GM21528 (cell line): ENCODE measurements around the gene RB1.

Source experiments
- ATAC-seq: cut with Tn5 transposase; IDR thresholded peaks from one replicate; pipeline ENCODE4 v1.9.1; 2021; ENCODE audit warnings: mild to moderate bottlenecking, moderate library complexity; ENCODE audit not compliant: unreplicated experiment, low FRiP score

RB1 gene

GRCh38 chr13:48514793-48515192 is 211.2 kb downstream of the RB1 start:
- ATAC-seq, result no peak

DNA sequence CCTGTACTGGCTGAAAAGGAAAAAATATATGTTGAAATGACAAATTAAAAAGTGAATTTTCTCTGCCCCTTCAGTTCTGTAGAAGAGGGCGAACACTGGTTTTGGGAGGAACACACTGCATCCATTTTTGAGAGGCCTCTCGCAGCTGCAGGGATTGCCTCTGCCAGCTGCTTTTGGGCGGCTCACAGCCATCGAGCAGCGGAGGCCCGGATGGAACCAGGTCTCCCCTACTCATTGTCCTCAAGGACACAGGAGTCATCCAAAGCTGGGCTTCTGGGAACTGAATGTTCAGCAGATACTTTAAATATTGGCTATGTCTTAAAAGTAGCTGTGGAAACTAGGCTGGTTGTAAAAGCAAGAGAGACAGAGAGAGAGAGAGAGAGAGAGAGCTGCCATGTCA is 212.2 kb downstream of the RB1 start:
- ATAC-seq, result no peak

DNA sequence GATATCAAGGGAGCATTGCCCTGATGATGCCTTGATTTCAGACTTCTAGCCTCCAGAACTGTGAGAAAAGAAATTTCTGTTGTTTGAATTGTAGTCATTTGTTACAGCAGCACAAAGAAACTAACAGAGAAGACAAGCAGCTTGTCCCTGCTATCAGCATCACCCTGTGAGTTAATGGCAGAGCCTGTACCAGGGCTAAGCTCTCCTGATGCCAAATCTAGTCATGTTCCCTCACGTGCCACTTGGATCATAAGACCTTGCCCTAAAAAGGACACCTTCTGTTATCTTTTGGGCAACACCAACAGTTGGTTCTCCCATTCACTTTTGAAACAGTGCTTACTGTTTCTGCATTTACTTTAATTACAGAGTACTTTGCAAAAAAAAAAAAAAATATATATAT is 214.5 kb downstream of the RB1 start:
- ATAC-seq, result no peak

DNA sequence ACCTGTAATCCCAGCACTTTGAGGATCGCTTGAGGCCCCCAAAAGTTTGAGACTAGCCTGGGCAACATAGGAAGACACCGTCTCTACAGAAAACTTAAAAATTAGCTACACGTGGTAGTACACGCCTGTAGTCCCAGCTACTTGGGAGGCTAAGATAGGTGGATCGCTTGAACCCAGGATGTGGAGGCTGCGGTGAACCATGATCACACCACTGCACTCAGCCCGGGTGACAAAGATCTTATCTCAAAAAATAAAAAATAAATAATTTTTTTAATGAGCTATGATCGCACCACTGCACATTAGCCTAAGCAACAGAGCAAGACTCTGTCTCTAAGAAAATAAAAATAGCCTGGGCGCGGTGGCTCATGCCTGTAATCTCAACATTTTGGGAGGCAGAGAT is 222.7 kb downstream of the RB1 start:
- ATAC-seq, result no peak

DNA sequence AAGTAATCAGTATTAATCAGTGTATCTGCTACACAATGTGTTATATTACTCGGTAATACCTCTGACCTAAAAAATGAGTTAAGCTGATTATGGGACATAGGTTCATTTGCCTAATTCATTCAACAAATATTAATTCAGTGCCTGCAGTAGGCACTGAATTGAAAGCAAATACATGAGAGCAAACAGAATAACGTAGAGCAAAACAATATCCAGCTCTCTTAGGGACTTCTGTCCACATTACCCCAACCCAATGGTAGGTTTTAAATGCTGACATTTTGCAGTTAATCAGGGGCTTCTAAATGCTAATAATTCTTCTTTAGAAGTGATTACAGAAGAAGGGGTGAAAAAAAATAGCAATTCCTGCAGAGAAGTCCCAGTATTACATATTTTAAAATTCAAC is 224.4 kb downstream of the RB1 start:
- no peak for ATAC-seq

GRCh38 chr13:48528720-48529119 is 225.2 kb downstream of the RB1 start:
- no peak for ATAC-seq

- ATAC-seq, result no peak
Measured at GRCh38 chr13:48530833-48531232, 227.3 kb downstream of the RB1 start.
